ENCODE data around the gene ACSM2B.
"Not testable (repeated sequence)": the region's sequence is repeated elsewhere in the genome, so short reads cannot be mapped to it uniquely, and the experiment has no call there.

Gene ACSM2B

GRCh38 chr16:20538687-20539086 lies 37.5 kb downstream of the ACSM2B start:
- TF ChIP-seq, protein P1, sequence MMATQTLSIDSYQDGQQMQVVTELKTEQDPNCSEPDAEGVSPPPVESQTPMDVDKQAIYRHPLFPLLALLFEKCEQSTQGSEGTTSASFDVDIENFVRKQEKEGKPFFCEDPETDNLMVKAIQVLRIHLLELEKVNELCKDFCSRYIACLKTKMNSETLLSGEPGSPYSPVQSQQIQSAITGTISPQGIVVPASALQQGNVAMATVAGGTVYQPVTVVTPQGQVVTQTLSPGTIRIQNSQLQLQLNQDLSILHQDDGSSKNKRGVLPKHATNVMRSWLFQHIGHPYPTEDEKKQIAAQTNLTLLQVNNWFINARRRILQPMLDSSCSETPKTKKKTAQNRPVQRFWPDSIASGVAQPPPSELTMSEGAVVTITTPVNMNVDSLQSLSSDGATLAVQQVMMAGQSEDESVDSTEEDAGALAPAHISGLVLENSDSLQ (IDR thresholded peaks at IDR 0.05) = no peak
- no peak for TF ChIP-seq FOXM1 (IDR thresholded peaks at IDR 0.05; ENCODE audit: borderline replicate concordance)
- no peak for TF ChIP-seq LEF1 (IDR thresholded peaks at IDR 0.05; ENCODE audit: borderline replicate concordance)
- POLR2A ChIA-PET = no interaction called here
- CTCF ChIA-PET = no interaction called here
- DNase-seq (ENCODE audit: extremely low spot score) = no peak

GRCh38 chr16:20538181-20538580 lies 38.0 kb downstream of the ACSM2B start:
- no peak for TF ChIP-seq NFRKB (IDR thresholded peaks at IDR 0.05)
- no peak for TF ChIP-seq FOXK2 (IDR thresholded peaks at IDR 0.05)
- no peak for TF ChIP-seq BHLHE40 (IDR thresholded peaks at IDR 0.05; ENCODE audit: borderline replicate concordance)
- TF ChIP-seq SP1 (IDR thresholded peaks at IDR 0.05) = no peak
- TF ChIP-seq TARDBP (IDR thresholded peaks at IDR 0.05) = no peak
- no peak for TF ChIP-seq HDGF (IDR thresholded peaks at IDR 0.05; ENCODE audit: borderline replicate concordance)
- POLR2A ChIA-PET = no interaction called here
- DNase-seq (ENCODE audit: extremely low spot score) = no peak
- CTCF ChIA-PET = no interaction called here

DNA sequence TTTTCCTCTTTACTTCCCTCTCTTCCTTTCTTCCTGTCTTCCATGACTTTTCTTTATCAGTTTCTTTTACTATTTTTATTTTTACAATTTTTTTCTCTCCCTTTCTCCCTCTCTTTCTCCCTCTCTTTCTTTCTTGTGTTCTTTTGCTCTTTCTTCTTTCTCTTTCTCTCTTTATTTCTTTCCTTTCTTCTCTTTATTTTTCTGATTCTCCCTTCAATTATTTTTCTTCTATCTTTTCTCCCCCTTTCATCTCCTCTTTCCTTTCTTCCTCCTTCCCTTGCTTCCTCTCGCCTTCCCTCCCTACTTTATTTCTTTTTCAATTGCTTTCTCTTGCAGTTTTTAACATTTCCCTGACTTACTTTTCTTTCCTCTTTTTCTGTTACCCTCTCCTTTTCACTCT lies 39.5 kb downstream of the ACSM2B start:
- CTCF ChIA-PET; DNase-seq (ENCODE audit: extremely low spot score); POLR2A ChIA-PET: not testable (repeated sequence)

- POLR2A ChIA-PET; DNase-seq (ENCODE audit: extremely low spot score); CTCF ChIA-PET: not testable (repeated sequence)
Measured at GRCh38 chr16:20532284-20532792, 43.8 kb downstream of the ACSM2B start.

GRCh38 chr16:20531795-20532194 lies 44.4 kb downstream of the ACSM2B start:
- CTCF ChIA-PET; POLR2A ChIA-PET; DNase-seq (ENCODE audit: extremely low spot score): not testable (repeated sequence)

DNA sequence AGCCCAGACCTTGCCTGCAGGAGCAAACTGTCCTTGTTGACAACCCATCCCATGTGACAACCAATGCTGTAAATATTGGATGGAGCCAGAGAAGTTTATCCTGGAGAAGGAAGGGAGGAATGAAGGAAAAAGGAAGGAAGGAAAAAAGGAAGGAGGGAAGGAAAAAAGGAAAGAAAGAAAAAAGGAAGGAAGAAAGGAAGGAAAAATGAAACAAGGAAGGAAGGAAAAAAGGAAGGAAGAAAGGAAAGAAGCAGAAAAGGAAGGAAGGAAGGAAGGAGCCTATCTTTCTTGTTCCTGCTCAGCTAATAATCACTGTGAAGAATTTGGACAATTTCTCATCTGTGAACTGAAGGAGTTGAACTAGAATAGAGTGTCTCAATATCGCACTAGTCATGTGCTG lies 56.1 kb downstream of the ACSM2B start:
- no peak for DNase-seq (ENCODE audit: extremely low spot score)
- ChIA-PET CTCF (no interaction called here), POLR2A (no interaction called here)
- TF ChIP-seq LEF1 (IDR thresholded peaks at IDR 0.05; ENCODE audit: borderline replicate concordance) (no peak), L3MBTL2 (conservative IDR thresholded peaks at IDR 0.05) (no peak), HDGF (IDR thresholded peaks at IDR 0.05; ENCODE audit: borderline replicate concordance) (no peak), TARDBP (IDR thresholded peaks at IDR 0.05) (no peak), SP1 (IDR thresholded peaks at IDR 0.05) (no peak), ELF4 (IDR thresholded peaks at IDR 0.05) (no peak), FOXA1 (IDR thresholded peaks at IDR 0.05) (no peak), CTBP1 (IDR thresholded peaks at IDR 0.05; ENCODE audit: borderline replicate concordance) (no peak), FOXK2 (IDR thresholded peaks at IDR 0.05) (no peak), SUZ12 (IDR thresholded peaks at IDR 0.05) (no peak), BHLHE40 (IDR thresholded peaks at IDR 0.05; ENCODE audit: borderline replicate concordance) (no peak), ZNF384 (IDR thresholded peaks at IDR 0.05) (no peak), NFRKB (IDR thresholded peaks at IDR 0.05) (no peak), ARNT (IDR thresholded peaks at IDR 0.05) (no peak)
- TF ChIP-seq, protein P1 (IDR thresholded peaks at IDR 0.05) = no peak

DNA sequence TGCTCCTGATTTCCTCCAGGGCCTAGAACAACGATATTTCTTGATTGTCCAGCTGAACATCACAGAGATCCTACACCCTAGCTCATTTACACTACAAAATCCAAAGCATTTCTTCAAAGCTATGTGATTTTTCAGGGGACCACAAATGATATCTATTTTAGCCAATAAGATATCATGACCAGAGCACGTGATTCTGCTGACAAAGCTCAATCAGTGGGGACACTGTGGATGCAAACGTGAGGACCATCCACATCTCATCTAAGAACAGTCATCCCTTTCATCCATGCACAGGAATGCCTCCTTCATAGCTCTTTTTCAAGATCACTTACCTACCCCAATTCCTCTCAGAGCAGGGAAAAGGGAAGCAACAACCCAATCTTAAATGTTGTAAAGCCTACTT lies 56.9 kb downstream of the ACSM2B start:
- no peak for DNase-seq (ENCODE audit: extremely low spot score)
- TF ChIP-seq BHLHE40 (IDR thresholded peaks at IDR 0.05; ENCODE audit: borderline replicate concordance) (no peak), ZNF384 (IDR thresholded peaks at IDR 0.05) (no peak), ELF4 (IDR thresholded peaks at IDR 0.05) (no peak), TARDBP (IDR thresholded peaks at IDR 0.05) (no peak), ARNT (IDR thresholded peaks at IDR 0.05) (no peak), SUZ12 (IDR thresholded peaks at IDR 0.05) (no peak), SP1 (IDR thresholded peaks at IDR 0.05) (no peak), FOXK2 (IDR thresholded peaks at IDR 0.05) (no peak)
- TF ChIP-seq, protein P1 (IDR thresholded peaks at IDR 0.05) = no peak
- CTCF ChIA-PET = no interaction called here
- POLR2A ChIA-PET = no interaction called here

DNA sequence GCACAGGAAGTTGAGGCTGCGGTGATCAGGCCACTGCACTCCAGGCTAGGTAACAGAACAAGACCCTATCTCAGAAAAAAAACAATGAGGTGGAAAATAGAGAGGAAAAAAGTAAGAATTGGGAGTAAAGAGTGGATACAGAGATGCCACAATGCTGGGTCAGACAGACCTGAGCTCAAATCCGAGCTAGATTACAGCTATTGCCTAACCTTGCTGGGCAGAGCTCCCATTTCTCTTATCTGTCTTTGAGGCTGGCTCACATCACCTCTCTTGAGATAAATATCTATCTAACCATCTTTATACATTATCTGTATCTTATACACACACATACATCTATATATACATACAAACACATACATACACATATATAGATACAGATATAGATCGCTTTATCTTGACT lies 59.0 kb downstream of the ACSM2B start:
- DNase-seq (ENCODE audit: extremely low spot score) = no peak
- CTCF ChIA-PET = no interaction called here
- TF ChIP-seq HDGF (IDR thresholded peaks at IDR 0.05; ENCODE audit: borderline replicate concordance) (no peak), NFRKB (IDR thresholded peaks at IDR 0.05) (no peak), ZNF384 (IDR thresholded peaks at IDR 0.05) (no peak), LEF1 (IDR thresholded peaks at IDR 0.05; ENCODE audit: borderline replicate concordance) (no peak), TARDBP (IDR thresholded peaks at IDR 0.05) (no peak), FOXM1 (IDR thresholded peaks at IDR 0.05; ENCODE audit: borderline replicate concordance) (no peak), FOXA1 (IDR thresholded peaks at IDR 0.05) (no peak), ARNT (IDR thresholded peaks at IDR 0.05) (no peak), FOXK2 (IDR thresholded peaks at IDR 0.05) (no peak), ELF4 (IDR thresholded peaks at IDR 0.05) (no peak), CTBP1 (IDR thresholded peaks at IDR 0.05; ENCODE audit: borderline replicate concordance) (no peak), BHLHE40 (IDR thresholded peaks at IDR 0.05; ENCODE audit: borderline replicate concordance) (no peak)
- TF ChIP-seq, protein P1 (IDR thresholded peaks at IDR 0.05) = no peak
- POLR2A ChIA-PET = no interaction called here
